A673 (cell line): ENCODE results near the gene CCDC157. TPM values are rescaled to one million over a fixed set of nuclear protein-coding genes. Genes with fewer than 3 reads are reported as not detected.
A peak's percentile ranks its signal among the peaks of the same experiment; 100 is the strongest.

Experiments
- BruUV-seq: library from RNA; stranded (reverse); fragments of 400-500 nt; replicated peaks from 2 replicates; lab custom pipeline; 2021; lab: Mats Ljungman, UMichigan
- CTCF ChIA-PET: fragments of 300-600 bp; sonication (Branson Sonifier 250); formaldehyde crosslinking; loops from one replicate; lab custom pipeline; 2022; ENCODE audit warnings: antibody characterized with exemption; lab: Charles Lee
- POLR2A ChIA-PET: fragments of 300-600 bp; sonication (Branson Sonifier 250); formaldehyde crosslinking; loops from one replicate; lab custom pipeline; 2022; ENCODE audit warnings: antibody characterized with exemption; ENCODE audit not compliant: low non-redundant PET; lab: Charles Lee
- DNase-seq: peaks from one replicate; pipeline ENCODE4 v3.0.0-alpha.2; 2015; ENCODE audit warnings: low spot score
- H3K27ac ChIP-seq: fragments of 200-600 bp; sonication (generic); 2 replicates; pipeline ENCODE4 v1.5.1; 2016; ENCODE audit warnings: mixed run types, low read depth, mild to moderate bottlenecking, mixed read lengths, antibody characterized with exemption, low read length; ENCODE audit not compliant: poor library complexity, severe bottlenecking
- H3K27me3 ChIP-seq: fragments of 200-600 bp; sonication (generic); replicated peaks from 2 replicates; pipeline ENCODE4 v1.6.1; 2017; ENCODE audit warnings: mixed run types, low read depth, mild to moderate bottlenecking, mixed read lengths, antibody characterized with exemption, low read length; ENCODE audit not compliant: insufficient read depth, poor library complexity
- H3K36me3 ChIP-seq: fragments of 200-600 bp; sonication (generic); 2 replicates; pipeline ENCODE4 v1.6.1; 2016; ENCODE audit warnings: mixed run types, mild to moderate bottlenecking, mixed read lengths, antibody characterized with exemption, low read length; ENCODE audit not compliant: insufficient read depth, poor library complexity, severe bottlenecking
- H3K4me1 ChIP-seq: fragments of 200-600 bp; sonication (generic); 2 replicates; pipeline ENCODE4 v1.6.1; 2017; ENCODE audit warnings: mixed run types, mild to moderate bottlenecking, mixed read lengths, antibody characterized with exemption, low read length; ENCODE audit not compliant: insufficient read depth, poor library complexity, severe bottlenecking
- H3K4me3 ChIP-seq: fragments of 200-600 bp; sonication (generic); 2 replicates; pipeline ENCODE4 v1.5.1; 2016; ENCODE audit warnings: low read depth, mixed run types, mild to moderate bottlenecking, mixed read lengths, low read length; ENCODE audit not compliant: poor library complexity, severe bottlenecking
- H3K9me3 ChIP-seq: fragments of 200-600 bp; sonication (generic); 2 replicates; pipeline ENCODE4 v1.6.1; 2016; ENCODE audit warnings: mixed run types, low read depth, mild to moderate bottlenecking, mixed read lengths, antibody characterized with exemption, low read length; ENCODE audit not compliant: poor library complexity, severe bottlenecking
- CTCF ChIP-seq: fragments of 300-800, 200-600 bp; sonication (generic); conservative IDR thresholded peaks from 2 replicates; pipeline ENCODE4 v1.5.1; 2017; ENCODE audit warnings: low read depth, mild to moderate bottlenecking, antibody characterized with exemption, low read length, moderate library complexity, mixed read lengths
- EZH2 ChIP-seq: fragments of 200-600 bp; sonication (generic); IDR thresholded peaks from 2 replicates; pipeline ENCODE4 v1.6.1; 2017; ENCODE audit warnings: borderline replicate concordance, low read depth, mild to moderate bottlenecking, mixed read lengths, antibody characterized with exemption, low read length; ENCODE audit not compliant: poor library complexity, severe bottlenecking
- intact Hi-C: fragments of 100-400 bp; cut with micrococcal nuclease; formaldehyde crosslinking; loops from one replicate; pipeline ENCODE4 v1.10.0; 2022; ENCODE audit not compliant: unreplicated experiment
- total RNA-seq: library from RNA; stranded (reverse); gene quantifications from 2 replicates; pipeline ENCODE4 v1.2.3, GENCODE V29; 2021

The CCDC157 gene
- total RNA-seq, 1 experiment from 2014 or later = 5.7 TPM

- intact Hi-C loops = loop anchor here (5.0 kb wide), 1 partner anchor 133 kb away; the partner anchor contains the start of gene CASTOR1
- no peak for TF ChIP-seq EZH2
- no peak for TF ChIP-seq CTCF
- no TSS peak for BruUV-seq
- Histone ChIP-seq H3K36me3 (peaks cover 33% of the 10 kb centered on the region), H3K27me3 (no peaks in the 10 kb centered on the region), H3K4me3 (no peak overlapping the region), H3K9me3 (no peaks in the 10 kb centered on the region), H3K4me1 (peaks cover 34% of the 10 kb centered on the region), H3K27ac (peak overlapping the region; percentile 97)
- POLR2A ChIA-PET = no interaction called here
- CTCF ChIA-PET = no interaction called here
- DNase-seq = no peak
Measured at GRCh38 chr22:30420347-30421125, 63.7 kb downstream of the CCDC157 start.

GRCh38 chr22:30421695-30422480 is 65.1 kb downstream of the CCDC157 start:
- ChIA-PET POLR2A (interaction anchor here (0.5 kb wide), 1 partner anchor 17 kb away, joined by 4 read pairs; no protein-coding TSS in a partner anchor), CTCF (interaction anchor here (1.5 kb wide), 1 partner anchor 9 kb away, joined by 5 read pairs; no protein-coding TSS in a partner anchor)
- no peak for DNase-seq
- Histone ChIP-seq H3K36me3 (peaks cover 24% of the 10 kb centered on the region), H3K4me3 (peak overlapping the region; percentile 60), H3K9me3 (no peaks in the 10 kb centered on the region), H3K27me3 (no peaks in the 10 kb centered on the region), H3K27ac (peak overlapping the region; percentile 97), H3K4me1 (peaks cover 37% of the 10 kb centered on the region)
- TF ChIP-seq CTCF (no peak), EZH2 (no peak)
- intact Hi-C loops = loop anchor here (5.0 kb wide), 1 partner anchor 135 kb away; the partner anchor contains the start of gene CASTOR1
- BruUV-seq = TSS peak; percentile 26
